Mammary epithelial cell (primary cell): ENCODE measurements around the gene ARID3A.

ENCODE experiments used
- CTCF ChIP-seq, 2 donors: IDR thresholded peaks in 1 of 2; conservative IDR thresholded peaks in 1 of 2; 2 replicates each; pipeline ENCODE4 v1.5.1; 2011 to 2012; ENCODE audit warnings: inconsistent platforms in 2 of 2, low read length in 2 of 2, mild to moderate bottlenecking in 2 of 2, control low read depth in 1 of 2, low read depth in 1 of 2; ENCODE audit not compliant: insufficient read depth in 1 of 2; ENCODE audit errors: extremely low read depth in 1 of 2
- EZH2 ChIP-seq: IDR thresholded peaks from 2 replicates; pipeline ENCODE4 v1.6.1; 2012; ENCODE audit warnings: low read length, inconsistent platforms, borderline replicate concordance

GRCh38 chr19:954272-954671, 28.4 kb downstream of the ARID3A start:
- TF ChIP-seq CTCF (conservative IDR thresholded peaks at IDR 0.05 in 1 of 2, IDR thresholded peaks at IDR 0.05 in 1 of 2; ENCODE audit: extremely low read depth in 1 of 2, insufficient read depth in 1 of 2, low read depth in 1 of 2, low read length in 2 of 2): no peak
- TF ChIP-seq EZH2: no peak
